OCI-LY7 (cell line): ENCODE measurements around the gene CENPV. TPM values are rescaled to one million over a fixed set of nuclear protein-coding genes. Genes with fewer than 3 reads are reported as not detected.

Source experiments
- BruUV-seq: library from RNA; stranded (reverse); fragments of 400-500 nt; replicated peaks from 2 replicates; lab custom pipeline; 2021; lab: Mats Ljungman, UMichigan
- CTCF ChIA-PET: fragments of 300-600 bp; sonication (Branson Sonifier 250); formaldehyde crosslinking; loops from one replicate; lab custom pipeline; 2022; ENCODE audit warnings: antibody characterized with exemption; ENCODE audit not compliant: unreplicated experiment; lab: Charles Lee
- POLR2A ChIA-PET: fragments of 300-600 bp; sonication (Branson Sonifier 250); formaldehyde crosslinking; loops from one replicate; lab custom pipeline; 2022; ENCODE audit warnings: antibody characterized with exemption; lab: Charles Lee
- DNase-seq: peaks from one replicate; pipeline ENCODE4 v3.0.0-alpha.2; 2015; ENCODE audit warnings: low spot score
- H2AFZ ChIP-seq: fragments of 200-600 bp; sonication (generic), shearing (Covaris generic); 2 replicates; pipeline ENCODE4 v1.6.1; 2014; ENCODE audit warnings: mild to moderate bottlenecking, antibody characterized with exemption, low read length, moderate library complexity
- H3K27ac ChIP-seq: fragments of 200-600 bp; sonication (generic); 2 replicates; pipeline ENCODE4 v1.5.1; 2014; ENCODE audit warnings: mixed run types, low read depth, mild to moderate bottlenecking, moderate library complexity, low read length, inconsistent platforms; ENCODE audit not compliant: poor library complexity, severe bottlenecking
- H3K36me3 ChIP-seq: fragments of 200-600 bp; sonication (generic); 2 replicates; pipeline ENCODE4 v1.6.1; 2014; ENCODE audit warnings: mild to moderate bottlenecking, antibody characterized with exemption, low read length, moderate library complexity, mixed read lengths; ENCODE audit not compliant: insufficient read depth
- H3K4me1 ChIP-seq: fragments of 200-600 bp; sonication (generic); 2 replicates; pipeline ENCODE4 v1.5.1; 2014; ENCODE audit warnings: mild to moderate bottlenecking, low read length; ENCODE audit not compliant: insufficient read depth, poor library complexity, severe bottlenecking
- H3K4me2 ChIP-seq: fragments of 200-600 bp; sonication (generic); 2 replicates; pipeline ENCODE4 v1.6.1; 2014; ENCODE audit warnings: mild to moderate bottlenecking, low read length
- H3K4me3 ChIP-seq: fragments of 200-600 bp; sonication (generic); 2 replicates; pipeline ENCODE4 v1.5.1; 2014; ENCODE audit warnings: mild to moderate bottlenecking, low read depth, low read length; ENCODE audit not compliant: poor library complexity, severe bottlenecking
- H3K79me2 ChIP-seq: fragments of 200-600 bp; sonication (generic); 2 replicates; pipeline ENCODE4 v1.6.1; 2016; ENCODE audit warnings: low read depth, mild to moderate bottlenecking, low read length, moderate library complexity, mixed read lengths; ENCODE audit not compliant: insufficient read depth
- H3K9me2 ChIP-seq: fragments of 200-600 bp; sonication (generic); 2 replicates; pipeline ENCODE4 v1.6.1; 2016; ENCODE audit warnings: mild to moderate bottlenecking, low read length, mixed read lengths; ENCODE audit not compliant: insufficient read depth
- H3K9me3 ChIP-seq: fragments of 200-600 bp; sonication (generic); 2 replicates; pipeline ENCODE4 v1.6.1; 2014; ENCODE audit warnings: mild to moderate bottlenecking, mixed run types, low read length, mixed read lengths
- H4K20me1 ChIP-seq: fragments of 200-600 bp; sonication (generic); 2 replicates; pipeline ENCODE4 v1.6.1; 2014; ENCODE audit warnings: mild to moderate bottlenecking, antibody characterized with exemption, low read length, moderate library complexity, mixed read lengths; ENCODE audit not compliant: insufficient read depth
- EZH2phosphoT487 ChIP-seq: fragments of 200-600 bp; sonication (generic); IDR thresholded peaks from 2 replicates; pipeline ENCODE4 v1.6.1; 2018; ENCODE audit warnings: low read depth, borderline replicate concordance, mild to moderate bottlenecking, mixed run types, antibody characterized with exemption, low read length, moderate library complexity, mixed read lengths
- intact Hi-C: fragments of 100-400 bp; cut with micrococcal nuclease; formaldehyde crosslinking; loops from one replicate; pipeline ENCODE4 v1.10.0; 2022; ENCODE audit not compliant: unreplicated experiment
- total RNA-seq, 2 experiments: library from RNA; depleted of rRNA in 1 of 2; stranded (reverse); fragments of >200 nt in 1 of 2; shearing (Covaris generic) in 1 of 2; gene quantifications; 2 replicates each; pipeline ENCODE4 v1.2.3, GENCODE V29; 2014 to 2022
- TF ChIP-seq, protein P1 (sequence below): fragments of 200-600 bp; sonication (generic); conservative IDR thresholded peaks from 2 replicates; pipeline ENCODE4 v1.5.1; 2014; ENCODE audit warnings: mild to moderate bottlenecking, antibody characterized with exemption, low read length, moderate library complexity, mixed read lengths

Gene CENPV
- total RNA-seq, 2 experiments from 2014 or later, result 77.3 to 78.8 TPM

DNA sequence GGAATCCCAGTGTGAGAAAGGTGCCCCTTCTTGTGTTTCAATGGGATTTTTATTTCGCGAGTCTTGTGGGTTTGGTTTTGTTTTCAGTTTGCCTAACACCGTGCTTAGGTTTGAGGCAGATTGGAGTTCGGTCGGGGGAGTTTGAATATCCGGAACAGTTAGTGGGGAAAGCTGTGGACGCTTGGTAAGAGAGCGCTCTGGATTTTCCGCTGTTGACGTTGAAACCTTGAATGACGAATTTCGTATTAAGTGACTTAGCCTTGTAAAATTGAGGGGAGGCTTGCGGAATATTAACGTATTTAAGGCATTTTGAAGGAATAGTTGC, 28.2 kb upstream of the CENPV start:
- peak overlapping the region; percentile 73 for H3K27ac ChIP-seq
- H2AFZ ChIP-seq, result peak overlapping the region; percentile 7; the same call in 1 of the 2 replicates
- CTCF ChIA-PET, result interaction anchor here (1.0 kb wide), 1 partner anchor 18 kb away, joined by 4 read pairs; no protein-coding TSS in a partner anchor
- POLR2A ChIA-PET, result interaction anchor here (1.1 to 1.3 kb wide), 2 partner anchors 34 to 57 kb away, joined by 3 to 10 read pairs; partner anchors contain the start of gene TRPV2
- peak overlapping the region; percentile 88 for H3K4me2 ChIP-seq
- TF ChIP-seq EZH2phosphoT487, result no peak
- TF ChIP-seq, protein P1, sequence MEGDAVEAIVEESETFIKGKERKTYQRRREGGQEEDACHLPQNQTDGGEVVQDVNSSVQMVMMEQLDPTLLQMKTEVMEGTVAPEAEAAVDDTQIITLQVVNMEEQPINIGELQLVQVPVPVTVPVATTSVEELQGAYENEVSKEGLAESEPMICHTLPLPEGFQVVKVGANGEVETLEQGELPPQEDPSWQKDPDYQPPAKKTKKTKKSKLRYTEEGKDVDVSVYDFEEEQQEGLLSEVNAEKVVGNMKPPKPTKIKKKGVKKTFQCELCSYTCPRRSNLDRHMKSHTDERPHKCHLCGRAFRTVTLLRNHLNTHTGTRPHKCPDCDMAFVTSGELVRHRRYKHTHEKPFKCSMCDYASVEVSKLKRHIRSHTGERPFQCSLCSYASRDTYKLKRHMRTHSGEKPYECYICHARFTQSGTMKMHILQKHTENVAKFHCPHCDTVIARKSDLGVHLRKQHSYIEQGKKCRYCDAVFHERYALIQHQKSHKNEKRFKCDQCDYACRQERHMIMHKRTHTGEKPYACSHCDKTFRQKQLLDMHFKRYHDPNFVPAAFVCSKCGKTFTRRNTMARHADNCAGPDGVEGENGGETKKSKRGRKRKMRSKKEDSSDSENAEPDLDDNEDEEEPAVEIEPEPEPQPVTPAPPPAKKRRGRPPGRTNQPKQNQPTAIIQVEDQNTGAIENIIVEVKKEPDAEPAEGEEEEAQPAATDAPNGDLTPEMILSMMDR, result no peak
- peaks cover 33% of the 10 kb centered on the region for H3K4me1 ChIP-seq
- H3K79me2 ChIP-seq, result peaks cover 33% of the 10 kb centered on the region
- H3K9me2 ChIP-seq, result no peaks in the 10 kb centered on the region
- H4K20me1 ChIP-seq, result peaks cover 14% of the 10 kb centered on the region; the same call in 1 of the 2 replicates
- H3K4me3 ChIP-seq, result peak overlapping the region; percentile 94
- H3K9me3 ChIP-seq, result no peaks in the 10 kb centered on the region
- H3K36me3 ChIP-seq, result peaks cover 30% of the 10 kb centered on the region
- no TSS peak for BruUV-seq
- intact Hi-C loops, result loop anchor here (2.0 kb wide), 3 partner anchors 29 to 165 kb away; partner anchors contain the start of genes CENPV and PIGL
- no peak for DNase-seq

DNA sequence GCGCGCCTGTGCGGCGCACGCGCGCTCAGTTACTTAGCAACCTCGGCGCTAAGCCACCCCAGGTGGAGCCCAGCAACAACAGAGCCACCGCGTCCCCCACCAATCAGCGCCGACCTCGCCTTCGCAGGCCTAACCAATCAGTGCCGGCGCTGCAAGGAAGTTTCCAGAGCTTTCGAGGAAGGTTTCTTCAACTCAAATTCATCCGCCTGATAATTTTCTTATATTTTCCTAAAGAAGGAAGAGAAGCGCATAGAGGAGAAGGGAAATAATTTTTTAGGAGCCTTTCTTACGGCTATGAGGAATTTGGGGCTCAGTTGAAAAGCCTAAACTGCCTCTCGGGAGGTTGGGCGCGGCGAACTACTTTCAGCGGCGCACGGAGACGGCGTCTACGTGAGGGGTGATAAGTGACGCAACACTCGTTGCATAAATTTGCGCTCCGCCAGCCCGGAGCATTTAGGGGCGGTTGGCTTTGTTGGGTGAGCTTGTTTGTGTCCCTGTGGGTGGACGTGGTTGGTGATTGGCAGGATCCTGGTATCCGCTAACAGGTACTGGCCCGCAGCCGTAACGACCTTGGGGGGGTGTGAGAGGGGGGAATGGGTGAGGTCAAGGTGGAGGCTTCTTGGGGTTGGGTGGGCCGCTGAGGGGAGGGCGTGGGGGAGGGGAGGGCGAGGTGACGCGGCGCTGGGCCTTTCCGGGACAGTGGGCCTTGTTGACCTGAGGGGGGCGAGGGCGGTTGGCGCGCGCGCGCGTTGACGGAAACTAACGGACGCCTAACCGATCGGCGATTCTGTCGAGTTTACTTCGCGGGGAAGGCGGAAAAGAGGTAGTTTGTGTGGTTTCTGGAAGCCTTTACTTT, 27.6 kb upstream of the CENPV start, which contains the start of gene UBB:
UBB (plus strand) TSS at position 452 of the 856 bp plus-strand sequence. CDS start 817 bp downstream, outside the sequence.
- CTCF ChIA-PET, result interaction anchor here (1.0 kb wide), 1 partner anchor 17 kb away, joined by 4 read pairs; no protein-coding TSS in a partner anchor

More for the DNA sequence above, 27.6 kb upstream of the CENPV start, which contains the start of gene UBB:
- H3K79me2 ChIP-seq, result peaks cover 33% of the 10 kb centered on the region
- H2AFZ ChIP-seq, result peak within 1 kb of the TSS; percentile 75
- DNase-seq, result peak; percentile 98
- peaks cover 30% of the 10 kb centered on the region for H3K4me1 ChIP-seq
- H3K4me2 ChIP-seq, result peak within 1 kb of the TSS; percentile 88
- peaks cover 30% of the 10 kb centered on the region for H3K36me3 ChIP-seq
- H3K27ac ChIP-seq, result peak within 1 kb of the TSS; percentile 73
- intact Hi-C loops, result loop anchor here (2.0 kb wide), 3 partner anchors 28 to 164 kb away; partner anchors contain the start of genes CENPV and PIGL
- TF ChIP-seq EZH2phosphoT487, result no peak
- TF ChIP-seq, protein P1, result peak; percentile 42
- H3K9me2 ChIP-seq, result no peaks in the 10 kb centered on the region
- no peaks in the 10 kb centered on the region for H3K9me3 ChIP-seq
- no TSS peak for BruUV-seq
- H3K4me3 ChIP-seq, result peak within 1 kb of the TSS; percentile 94
- H4K20me1 ChIP-seq, result peaks cover 14% of the 10 kb centered on the region; the same call in 1 of the 2 replicates
- POLR2A ChIA-PET, result interaction anchor here (0.6 to 1.3 kb wide), 10 partner anchors 11 to 576 kb away, joined by 3 to 10 read pairs (median 3); partner anchors contain the start of gene TRPV2
